GM20000 (cell line): ENCODE measurements around the gene FBXL22.

ENCODE experiments used
- DNase-seq: peaks from one replicate; pipeline ENCODE4 v3.0.0; 2012; ENCODE audit warnings: low spot score
- CTCF ChIP-seq: IDR thresholded peaks from 2 replicates; pipeline ENCODE4 v1.5.1; 2012; ENCODE audit warnings: mild to moderate bottlenecking, control low read depth; ENCODE audit errors: extremely low read depth, missing control alignments

FBXL22 gene

DNA sequence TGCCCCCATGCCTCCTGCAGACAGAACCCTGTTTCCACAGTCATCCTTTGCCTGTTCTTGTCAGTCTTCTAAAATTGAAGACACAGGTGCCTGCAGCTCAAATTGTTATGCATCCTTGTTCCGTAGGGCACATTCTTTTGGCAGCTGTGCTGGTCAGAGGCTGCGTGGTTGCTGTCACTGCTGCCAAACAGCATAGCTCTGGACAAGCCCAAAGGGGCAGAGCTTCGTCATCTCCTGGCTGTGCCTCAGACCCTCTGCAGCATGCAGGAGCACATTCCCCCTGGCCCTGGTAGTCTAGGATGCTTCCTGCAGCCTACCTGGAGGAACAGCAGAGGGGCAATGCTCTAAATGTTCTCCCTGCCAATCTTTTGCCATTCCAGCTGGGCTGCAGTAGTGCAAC is 2.1 kb upstream of the FBXL22 start:
- no peak for TF ChIP-seq CTCF
- DNase-seq = no peak

GRCh38 chr15:63595688-63596087 is 1.5 kb upstream of the FBXL22 start:
- TF ChIP-seq CTCF = no peak
- no peak for DNase-seq

DNA sequence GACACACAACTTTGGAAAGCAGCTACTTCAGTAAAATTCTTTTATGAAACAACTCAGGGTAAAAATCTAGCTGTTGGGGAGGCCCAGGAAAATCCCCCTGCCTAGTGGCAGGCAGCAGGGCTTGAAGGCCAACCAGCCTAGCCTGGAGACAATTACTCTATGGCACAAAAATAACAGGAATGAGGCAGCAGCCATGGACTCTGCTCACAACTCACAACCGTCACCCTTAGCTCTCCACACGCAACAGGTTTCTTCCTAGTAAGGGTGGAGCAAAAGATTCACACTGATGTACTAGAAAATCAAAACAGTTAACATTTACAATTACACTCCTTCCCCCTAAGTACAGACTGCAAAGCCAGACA is 530 bp upstream of the FBXL22 start:
- no peak for TF ChIP-seq CTCF
- no peak for DNase-seq

DNA sequence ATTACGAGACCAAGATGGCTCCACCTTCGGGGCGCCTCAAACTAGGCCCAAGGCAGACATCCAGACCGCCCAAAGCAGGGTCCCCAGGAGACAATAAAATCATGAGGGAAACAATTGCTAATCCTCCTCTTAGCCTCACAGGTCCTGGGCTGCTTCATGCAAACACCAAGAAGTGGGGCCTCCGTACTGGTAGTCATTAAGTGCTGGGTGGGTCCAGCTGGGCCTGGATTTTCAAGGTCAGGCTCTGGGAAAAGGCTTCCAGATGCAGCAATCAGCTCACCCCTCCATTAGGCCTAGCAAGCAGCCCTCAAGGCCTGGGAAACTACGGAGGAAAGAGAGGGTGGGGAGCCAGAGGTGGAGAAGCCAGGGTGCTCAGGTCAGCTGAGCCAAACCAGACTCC is 634 bp downstream of the FBXL22 start:
- no peak for TF ChIP-seq CTCF
- no peak for DNase-seq

- DNase-seq = no peak
- no peak for TF ChIP-seq CTCF
Observed at GRCh38 chr15:63598473-63599400, 1.6 kb downstream of the FBXL22 start.

DNA sequence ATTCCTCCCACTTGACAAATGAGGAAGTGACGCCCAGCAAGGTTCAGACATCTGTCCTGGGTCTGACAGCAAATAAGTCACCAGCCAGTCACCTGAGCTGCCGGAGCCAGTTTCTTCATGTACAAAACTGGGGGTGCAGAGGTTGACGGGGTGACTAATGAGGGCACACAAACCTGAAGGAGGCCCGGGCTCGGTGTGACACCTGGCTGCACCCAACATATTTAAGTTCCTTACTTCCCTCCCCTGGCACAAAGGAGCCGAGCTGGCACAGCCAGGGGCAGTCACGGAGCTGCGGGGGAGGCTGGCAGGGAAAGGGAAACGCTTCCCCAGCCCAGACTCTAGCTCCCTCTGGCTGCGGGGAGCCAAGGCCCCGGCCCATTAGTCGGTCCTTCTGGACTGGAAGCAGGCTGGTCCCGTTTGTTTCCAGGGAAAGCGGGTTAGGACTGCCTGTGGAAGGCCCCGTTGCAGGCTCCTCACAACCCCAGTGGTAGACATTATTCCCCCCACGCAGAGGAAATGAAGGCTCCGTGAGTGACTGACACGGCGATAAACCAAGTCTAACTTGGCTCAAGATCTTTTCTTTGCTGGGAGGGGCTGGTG is 2.3 kb downstream of the FBXL22 start:
- TF ChIP-seq CTCF = peak; percentile 47
- DNase-seq = peak; percentile 46

DNA sequence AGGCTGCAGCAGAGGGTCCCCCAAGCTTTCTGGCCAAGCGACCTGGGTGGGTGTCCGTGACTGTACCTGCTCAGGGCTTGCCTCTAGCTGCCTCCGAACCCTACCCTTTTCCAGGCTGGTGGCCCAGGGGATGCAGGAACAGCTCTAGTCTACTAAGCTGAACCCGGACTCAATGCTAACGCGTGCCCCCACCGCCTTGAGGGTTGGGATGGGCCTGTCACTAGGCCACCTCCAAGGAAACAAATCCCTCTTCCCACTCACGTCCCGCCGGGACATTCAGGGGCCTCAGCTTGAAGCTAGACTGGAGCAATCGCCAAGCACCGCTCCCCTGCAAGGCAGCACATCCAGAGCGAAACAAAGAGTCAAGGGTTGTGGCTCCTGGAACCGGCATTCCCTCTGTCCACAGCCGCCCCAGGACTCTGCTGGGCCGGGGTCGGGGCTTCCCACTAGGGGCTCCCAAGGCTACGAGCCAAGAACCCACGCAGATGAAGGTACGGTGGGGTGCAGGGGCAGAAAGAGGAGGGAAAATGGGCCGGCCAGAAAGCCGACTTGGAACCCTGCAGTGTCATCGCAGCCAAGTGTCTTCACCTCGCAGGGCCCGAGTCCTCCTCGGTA is 2.9 kb downstream of the FBXL22 start:
- DNase-seq = no peak
- TF ChIP-seq CTCF = no peak
